ACC112 (cell line): ENCODE results near the gene CR1L.
"Not testable (repeated sequence)": the region's sequence is repeated elsewhere in the genome, so short reads cannot be mapped to it uniquely, and the experiment has no call there.

Experiments used
- H2AFZ ChIP-seq: fragments of 200-600 bp; sonication (generic); one replicate; pipeline ENCODE4 v1.6.0; 2017; ENCODE audit warnings: antibody characterized with exemption, low read length; ENCODE audit not compliant: unreplicated experiment
- H3K27ac ChIP-seq: fragments of 200-600 bp; sonication (generic); 2 replicates; pipeline ENCODE4 v1.5.1; 2014; ENCODE audit warnings: low read depth, mild to moderate bottlenecking, antibody characterized with exemption, low read length, moderate library complexity
- H3K27me3 ChIP-seq: fragments of 200-600 bp; sonication (generic); 2 replicates; pipeline ENCODE4 v1.6.1; 2014; ENCODE audit warnings: mild to moderate bottlenecking, antibody characterized with exemption, low read length, moderate library complexity, mixed read lengths; ENCODE audit not compliant: insufficient read depth
- H3K36me3 ChIP-seq: fragments of 200-600 bp; sonication (generic); 2 replicates; pipeline ENCODE4 v1.6.1; 2016; ENCODE audit warnings: mild to moderate bottlenecking, antibody characterized with exemption, low read length, moderate library complexity, mixed read lengths; ENCODE audit not compliant: insufficient read depth
- H3K4me1 ChIP-seq: fragments of 200-600 bp; sonication (generic); one replicate; pipeline ENCODE4 v1.6.1; 2016; ENCODE audit warnings: low read length, mixed read lengths; ENCODE audit not compliant: insufficient read depth, unreplicated experiment, control insufficient read depth
- H3K4me3 ChIP-seq: fragments of 200-600 bp; sonication (generic); 2 replicates; pipeline ENCODE4 v1.5.1; 2014; ENCODE audit warnings: mild to moderate bottlenecking, low read depth, low read length
- H3K79me2 ChIP-seq: fragments of 200-600 bp; sonication (generic); one replicate; pipeline ENCODE4 v1.6.0; 2016; ENCODE audit warnings: low read length; ENCODE audit not compliant: control insufficient read depth, unreplicated experiment, insufficient read depth

Gene CR1L

DNA sequence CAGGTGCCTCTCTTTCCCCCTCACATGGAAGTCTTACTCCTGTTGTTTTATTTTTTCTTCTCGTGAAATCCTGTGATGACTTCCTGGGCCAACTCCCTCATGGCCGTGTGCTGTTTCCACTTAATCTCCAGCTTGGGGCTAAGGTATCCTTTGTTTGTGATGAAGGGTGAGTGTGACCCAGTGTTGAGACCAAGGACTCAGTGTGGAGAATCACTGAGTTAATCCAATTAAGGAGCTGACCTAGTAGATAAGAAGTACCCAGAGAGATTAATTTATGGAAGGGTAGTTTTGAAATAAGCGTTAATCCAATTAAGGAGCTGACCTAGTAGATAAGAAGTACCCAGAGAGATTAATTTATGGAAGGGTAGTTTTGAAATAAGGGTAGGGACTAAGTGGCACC lies 67.8 kb downstream of the CR1L start:
- H3K36me3 ChIP-seq, H2AFZ ChIP-seq, H3K79me2 ChIP-seq, H3K4me1 ChIP-seq, H3K27ac ChIP-seq, H3K27me3 ChIP-seq, H3K4me3 ChIP-seq: not testable (repeated sequence)

DNA sequence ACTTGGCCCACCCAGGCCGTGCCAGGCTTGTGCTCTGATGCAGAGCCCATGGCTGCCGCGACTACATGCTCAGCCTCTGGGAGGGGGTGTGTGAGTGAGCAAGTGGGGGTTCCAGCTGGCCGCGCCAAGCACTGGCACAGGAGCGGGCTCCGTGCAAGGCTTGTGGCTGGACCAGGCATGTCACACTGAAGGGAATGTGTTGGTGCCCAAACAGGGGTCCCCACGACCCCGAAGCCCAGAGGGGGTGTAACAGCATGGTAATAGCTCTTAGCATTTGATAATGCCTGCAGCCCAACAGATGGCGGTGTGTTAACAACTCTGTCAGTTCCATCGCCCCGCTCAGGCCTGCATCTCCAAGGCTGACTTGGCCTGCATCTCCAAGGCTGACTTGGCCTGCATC lies 68.6 kb downstream of the CR1L start:
- Histone ChIP-seq H3K4me1 (no peaks in the 10 kb centered on the region), H3K27ac (no peak overlapping the region), H3K36me3 (no peaks in the 10 kb centered on the region), H3K4me3 (no peak overlapping the region), H2AFZ (no peak overlapping the region), H3K79me2 (no peaks in the 10 kb centered on the region), H3K27me3 (peaks cover 5% of the 10 kb centered on the region; the same call in 1 of the 2 replicates)

DNA sequence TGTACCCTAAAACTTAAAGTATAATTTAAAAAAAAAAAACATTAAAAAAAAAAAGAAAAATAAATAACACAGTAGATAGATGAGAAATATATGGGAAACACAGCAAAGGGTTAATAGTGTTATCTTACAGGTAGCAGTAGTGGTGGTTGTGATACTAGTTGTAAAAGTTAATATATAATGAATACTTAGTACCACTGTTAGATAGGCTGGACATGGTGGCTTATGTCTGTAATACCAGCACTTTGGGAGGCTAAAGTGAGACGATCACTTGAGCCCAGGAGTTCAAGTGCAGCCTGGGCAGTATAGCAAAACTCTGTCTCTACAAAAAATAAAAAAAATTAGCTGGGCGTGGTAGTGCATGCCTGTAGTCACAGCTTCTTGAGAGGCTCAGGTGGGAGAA lies 74.3 kb downstream of the CR1L start:
- Histone ChIP-seq H3K36me3 (no peaks in the 10 kb centered on the region), H3K27ac (no peak overlapping the region), H3K4me3 (no peak overlapping the region), H2AFZ (no peak overlapping the region), H3K27me3 (peaks cover 5% of the 10 kb centered on the region; the same call in 1 of the 2 replicates), H3K79me2 (no peaks in the 10 kb centered on the region), H3K4me1 (no peaks in the 10 kb centered on the region)

DNA sequence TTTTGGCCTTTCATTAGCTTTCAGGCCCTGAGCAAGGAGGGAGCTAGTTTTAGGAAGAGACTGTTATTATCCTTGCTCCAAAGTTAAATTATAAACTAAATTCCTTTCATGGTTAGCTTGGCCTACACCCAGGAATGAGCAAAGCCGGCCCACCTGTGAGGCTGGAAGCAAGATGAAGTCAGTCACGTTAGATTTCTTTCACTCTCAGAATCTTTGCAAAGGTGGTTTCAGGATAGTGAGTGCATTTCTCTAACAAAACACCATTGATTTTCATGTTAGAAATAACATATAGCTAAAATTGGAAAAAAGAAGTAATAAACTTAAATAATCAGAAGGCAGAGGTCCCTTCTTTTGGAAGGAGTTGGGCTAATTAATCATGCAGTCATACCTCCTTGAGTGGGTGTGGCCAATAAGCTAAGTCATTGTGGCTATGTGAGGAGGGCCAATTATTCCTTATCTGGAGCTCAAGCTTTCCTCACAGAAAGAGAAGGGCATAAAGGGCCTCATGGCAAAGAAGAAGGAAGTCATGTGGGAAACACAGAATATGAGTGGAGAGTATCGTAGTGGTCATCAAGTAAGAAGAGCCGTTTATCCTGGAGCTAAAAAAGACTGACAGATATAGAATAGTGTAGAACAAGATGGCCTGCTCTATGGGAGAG lies 83.4 kb downstream of the CR1L start:
- not testable (repeated sequence) for H3K36me3 ChIP-seq, H3K4me1 ChIP-seq, H3K4me3 ChIP-seq, H2AFZ ChIP-seq, H3K27me3 ChIP-seq, H3K27ac ChIP-seq, H3K79me2 ChIP-seq

DNA sequence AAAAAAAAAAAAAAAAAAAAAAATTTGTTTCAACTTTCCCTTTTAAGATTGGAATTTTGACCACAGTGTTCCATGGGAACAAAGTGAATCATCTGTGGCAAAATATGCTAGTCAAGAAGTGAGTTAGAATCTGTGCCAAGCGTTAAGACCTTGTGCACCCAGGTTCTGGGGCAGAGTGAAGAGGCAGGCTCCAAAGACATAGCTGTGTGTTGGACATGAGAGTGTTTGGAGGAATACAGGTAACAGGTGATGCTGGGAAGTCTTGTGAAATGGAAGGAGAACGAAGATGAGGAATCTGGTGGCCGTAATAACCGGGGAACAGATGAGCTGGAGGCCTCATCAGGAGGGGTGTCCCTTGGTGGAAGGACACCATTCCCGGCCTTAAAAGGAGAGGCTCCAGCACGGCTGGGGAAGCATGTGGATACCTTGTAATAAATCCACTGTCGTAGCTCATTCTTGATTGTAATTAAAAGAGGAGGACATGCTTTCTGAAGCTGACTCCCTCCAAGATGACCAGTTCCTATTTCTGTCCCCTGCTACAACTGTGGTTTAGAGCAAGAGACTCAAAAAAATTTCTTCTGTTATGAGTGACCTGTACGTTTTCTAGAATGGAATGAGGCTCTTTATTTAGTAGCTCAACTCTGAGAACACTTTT lies 92.7 kb downstream of the CR1L start:
- H3K4me3 ChIP-seq, H3K4me1 ChIP-seq, H3K79me2 ChIP-seq, H2AFZ ChIP-seq, H3K27ac ChIP-seq, H3K36me3 ChIP-seq, H3K27me3 ChIP-seq: not testable (repeated sequence)

DNA sequence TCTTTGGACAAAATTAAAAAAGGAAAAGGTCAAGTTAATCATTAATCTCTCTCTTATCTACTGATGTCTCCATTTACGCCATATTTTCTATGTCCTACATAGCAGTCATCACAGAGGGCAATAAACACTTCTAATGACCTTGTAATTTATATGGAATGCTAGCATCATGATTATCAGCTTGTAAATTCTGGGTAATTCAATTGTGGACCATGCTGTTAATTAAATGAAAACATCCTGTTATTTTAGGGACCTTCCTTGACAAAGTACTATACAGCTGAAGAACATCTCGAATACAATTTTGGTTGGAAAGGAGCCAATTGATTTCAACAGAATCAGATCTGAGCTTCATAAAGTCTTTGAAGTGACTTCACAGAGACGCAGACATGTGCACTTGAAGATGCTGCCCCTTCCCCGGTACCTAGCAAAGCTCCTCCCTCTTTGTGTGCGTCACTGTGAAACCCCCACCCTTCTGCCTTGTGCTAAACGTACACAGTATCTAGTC lies 93.3 kb downstream of the CR1L start:
- not testable (repeated sequence) for H3K4me1 ChIP-seq, H3K4me3 ChIP-seq, H3K79me2 ChIP-seq, H2AFZ ChIP-seq, H3K27me3 ChIP-seq, H3K27ac ChIP-seq, H3K36me3 ChIP-seq

DNA sequence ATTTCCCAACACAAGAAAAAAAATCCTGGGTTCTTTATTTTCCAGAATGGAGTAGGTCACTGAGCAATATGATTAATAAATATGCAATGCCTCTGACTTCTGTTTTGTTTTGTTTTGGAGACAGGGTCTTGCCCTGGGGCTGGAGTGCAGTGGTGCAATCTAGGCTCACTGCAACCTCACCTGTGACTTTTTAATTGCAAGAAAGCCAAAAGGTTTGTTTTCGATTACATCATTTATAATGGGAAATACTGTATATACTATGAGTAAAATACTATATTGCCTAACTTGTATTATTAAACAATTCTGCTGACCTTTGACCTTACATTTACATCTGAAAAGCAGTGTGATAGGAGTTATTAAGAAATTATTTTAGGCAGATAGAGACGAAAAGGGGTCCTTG lies 95.3 kb downstream of the CR1L start:
- no peaks in the 10 kb centered on the region for H3K36me3 ChIP-seq
- no peak overlapping the region for H3K27ac ChIP-seq
- H3K4me1 ChIP-seq = peaks cover 3% of the 10 kb centered on the region
- H3K79me2 ChIP-seq = no peaks in the 10 kb centered on the region
- no peak overlapping the region for H2AFZ ChIP-seq
- no peaks in the 10 kb centered on the region for H3K27me3 ChIP-seq
- H3K4me3 ChIP-seq = no peak overlapping the region

DNA sequence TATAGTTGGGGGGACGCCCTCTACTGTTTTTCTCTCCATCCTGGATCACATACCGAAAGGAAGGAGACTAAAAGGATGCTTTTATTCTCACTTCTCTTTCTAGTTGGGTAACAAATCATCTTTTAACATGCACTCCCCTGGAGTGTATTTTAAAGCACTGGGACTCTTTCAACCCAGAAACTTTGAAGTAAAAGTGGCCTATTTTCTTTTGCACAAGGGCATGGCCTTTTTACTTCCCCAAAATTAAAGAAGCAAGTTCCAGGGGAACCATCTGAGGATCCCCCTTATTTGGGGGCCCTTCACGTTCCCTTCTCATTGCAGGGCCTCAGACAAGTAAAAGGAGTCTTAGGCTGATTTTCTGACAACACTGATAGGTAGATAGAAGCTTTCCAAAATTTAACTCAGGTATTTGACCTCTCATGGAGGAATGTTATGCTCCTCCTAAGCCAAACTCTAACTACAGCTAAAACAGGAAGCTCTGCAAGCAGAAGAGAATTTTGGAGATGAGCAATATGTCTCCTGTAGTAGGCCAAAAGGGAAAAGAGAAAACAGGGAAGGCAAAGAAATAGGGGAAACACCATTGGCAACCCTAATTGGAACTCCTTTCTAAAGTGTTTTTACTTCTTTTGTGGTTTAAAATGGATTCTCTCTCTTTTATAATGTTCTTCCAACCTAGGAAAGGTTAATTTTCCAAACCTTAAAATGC lies 98.1 kb downstream of the CR1L start:
- no peaks in the 10 kb centered on the region for H3K79me2 ChIP-seq
- H3K4me1 ChIP-seq = peaks cover 17% of the 10 kb centered on the region
- H3K27me3 ChIP-seq = no peaks in the 10 kb centered on the region
- no peak overlapping the region for H3K27ac ChIP-seq
- no peak overlapping the region for H2AFZ ChIP-seq
- H3K4me3 ChIP-seq = no peak overlapping the region
- no peaks in the 10 kb centered on the region for H3K36me3 ChIP-seq

DNA sequence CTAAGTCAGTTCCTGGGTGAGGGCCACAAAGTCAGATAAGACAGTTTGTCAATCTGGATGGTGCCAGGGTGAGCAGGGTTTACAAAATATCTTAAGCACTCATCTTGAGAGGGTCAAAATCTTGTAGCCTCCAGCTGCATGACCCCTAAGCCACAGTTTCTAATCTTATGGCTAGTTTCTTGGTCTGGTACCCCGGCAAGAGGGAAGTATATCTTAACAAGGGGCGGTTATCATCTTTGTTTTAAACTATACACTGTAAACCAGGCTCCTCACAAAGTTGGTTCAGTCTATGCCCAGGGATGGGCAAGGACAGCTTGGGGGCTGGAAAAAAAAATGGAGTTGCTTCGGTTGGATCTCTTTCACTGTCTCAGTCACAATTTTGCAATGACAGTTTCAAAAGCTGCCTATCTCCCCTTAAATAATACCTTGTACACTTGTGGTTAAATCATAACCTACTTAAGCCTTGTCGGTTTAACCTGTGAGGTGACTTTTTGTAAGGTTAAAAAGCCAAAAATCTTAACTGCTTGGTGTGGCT lies 99.1 kb downstream of the CR1L start:
- Histone ChIP-seq H3K27me3 (no peaks in the 10 kb centered on the region), H3K4me1 (peaks cover 17% of the 10 kb centered on the region), H3K4me3 (no peak overlapping the region), H3K27ac (no peak overlapping the region), H2AFZ (no peak overlapping the region), H3K79me2 (no peaks in the 10 kb centered on the region), H3K36me3 (no peaks in the 10 kb centered on the region)

DNA sequence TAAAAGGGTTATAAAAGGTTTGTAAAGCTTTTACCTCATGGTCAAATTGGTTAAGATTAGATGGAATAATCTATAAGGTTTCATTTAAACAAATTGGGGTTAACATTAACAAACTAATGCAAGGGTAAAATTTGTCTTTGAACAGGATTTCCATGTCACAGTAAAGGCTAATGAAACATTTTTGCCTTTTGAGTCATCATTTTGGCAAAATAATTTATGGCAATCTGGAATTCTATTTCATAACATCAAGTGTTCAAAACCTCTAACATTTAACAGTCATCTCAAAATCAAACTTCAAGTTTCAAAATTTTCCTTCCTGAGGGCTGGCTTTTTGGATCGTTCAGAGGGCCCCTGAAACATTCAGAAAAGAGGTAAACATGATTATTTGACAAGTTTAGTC lies 100.4 kb downstream of the CR1L start:
- peak overlapping the region; percentile 35 for H3K27ac ChIP-seq
- H3K4me3 ChIP-seq = peak overlapping the region; percentile 31; the same call in 1 of the 2 replicates
- no peaks in the 10 kb centered on the region for H3K36me3 ChIP-seq
- no peak overlapping the region for H2AFZ ChIP-seq
- no peaks in the 10 kb centered on the region for H3K79me2 ChIP-seq
- H3K27me3 ChIP-seq = no peaks in the 10 kb centered on the region
- H3K4me1 ChIP-seq = peaks cover 20% of the 10 kb centered on the region
